Upper lobe of left lung (tissue), 4 donors: ENCODE data around the gene IRF2.

Source experiments
- EP300 ChIP-seq, 4 donors: sonication (generic); formaldehyde crosslinking; IDR thresholded peaks; one replicate each; pipeline ENCODE4 v1.5.1; 2017; ENCODE audit warnings: antibody characterized with exemption in 4 of 4, control low read depth in 2 of 4
- POLR2A ChIP-seq, 4 donors: fragments of 450-650 bp; IDR thresholded peaks; one replicate each; pipeline ENCODE4 v1.5.1; 2016 to 2017; ENCODE audit warnings: antibody characterized with exemption in 4 of 4, mild to moderate bottlenecking in 2 of 4
- TF ChIP-seq, protein P1 (sequence below), 6 experiments: fragments of 450-650 bp in 4 of 6; fragments of 200-600 bp in 2 of 6; sonication (generic) in 2 of 6; IDR thresholded peaks; one replicate each; pipeline ENCODE4 v1.5.1; 2016 to 2019; ENCODE audit warnings: antibody characterized with exemption in 6 of 6

GRCh38 chr4:184404047-184404446 is 70.3 kb downstream of the IRF2 start:
- TF ChIP-seq, protein P1, sequence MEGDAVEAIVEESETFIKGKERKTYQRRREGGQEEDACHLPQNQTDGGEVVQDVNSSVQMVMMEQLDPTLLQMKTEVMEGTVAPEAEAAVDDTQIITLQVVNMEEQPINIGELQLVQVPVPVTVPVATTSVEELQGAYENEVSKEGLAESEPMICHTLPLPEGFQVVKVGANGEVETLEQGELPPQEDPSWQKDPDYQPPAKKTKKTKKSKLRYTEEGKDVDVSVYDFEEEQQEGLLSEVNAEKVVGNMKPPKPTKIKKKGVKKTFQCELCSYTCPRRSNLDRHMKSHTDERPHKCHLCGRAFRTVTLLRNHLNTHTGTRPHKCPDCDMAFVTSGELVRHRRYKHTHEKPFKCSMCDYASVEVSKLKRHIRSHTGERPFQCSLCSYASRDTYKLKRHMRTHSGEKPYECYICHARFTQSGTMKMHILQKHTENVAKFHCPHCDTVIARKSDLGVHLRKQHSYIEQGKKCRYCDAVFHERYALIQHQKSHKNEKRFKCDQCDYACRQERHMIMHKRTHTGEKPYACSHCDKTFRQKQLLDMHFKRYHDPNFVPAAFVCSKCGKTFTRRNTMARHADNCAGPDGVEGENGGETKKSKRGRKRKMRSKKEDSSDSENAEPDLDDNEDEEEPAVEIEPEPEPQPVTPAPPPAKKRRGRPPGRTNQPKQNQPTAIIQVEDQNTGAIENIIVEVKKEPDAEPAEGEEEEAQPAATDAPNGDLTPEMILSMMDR (IDR thresholded peaks at IDR 0.05): no peak
- TF ChIP-seq POLR2A (IDR thresholded peaks at IDR 0.05) (no peak), EP300 (IDR thresholded peaks at IDR 0.05) (no peak)
